ENCODE results near the gene LMO4.

LMO4 gene

DNA sequence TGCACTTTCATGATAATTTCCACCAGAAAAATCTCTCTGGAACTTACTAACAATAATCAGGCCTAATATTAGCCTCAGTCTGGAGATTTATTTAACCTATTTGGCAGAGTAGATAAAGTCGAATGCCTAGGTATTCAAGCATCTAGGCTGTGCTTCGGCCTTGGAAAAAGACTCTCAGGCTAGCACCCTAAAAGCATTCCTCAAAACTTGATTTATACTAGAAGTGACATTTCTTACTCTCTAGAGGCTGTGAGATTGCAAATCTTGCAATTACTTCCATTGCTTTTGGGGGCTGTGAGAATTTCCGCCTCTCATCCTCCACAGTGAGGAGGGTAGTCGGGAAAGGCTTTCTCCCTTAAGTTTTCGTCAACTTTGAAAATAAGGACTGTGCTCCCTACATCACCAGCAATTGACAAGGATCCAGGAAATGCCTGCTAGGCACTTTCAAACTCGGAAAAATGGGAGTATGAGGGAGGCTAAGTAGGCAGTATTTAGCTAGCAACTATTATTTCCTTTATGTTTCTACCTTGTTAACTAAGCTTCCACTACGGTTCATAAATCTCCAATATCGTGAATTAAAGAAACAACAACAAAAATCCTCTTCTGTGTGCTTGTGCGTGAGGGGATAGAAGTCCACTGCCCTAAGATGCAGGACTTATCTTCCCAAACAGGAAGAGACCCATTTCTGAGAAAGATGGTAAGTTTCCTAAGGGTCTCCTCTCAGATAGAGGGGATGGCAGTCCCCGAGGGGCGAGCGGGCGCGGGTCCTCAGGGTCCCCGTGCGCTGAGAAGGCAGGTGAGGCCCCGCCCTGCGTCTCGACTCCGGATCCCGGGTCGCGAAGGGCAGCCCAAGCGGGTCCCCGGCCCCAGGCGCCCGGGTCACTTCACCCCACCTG, 1.1 kb upstream of the LMO4 start:
- H3K27ac ChIP-seq (ENCODE audit: insufficient read depth, low read length, poor library complexity, severe bottlenecking) = peak overlapping the region; percentile 67
- H3K27me3 ChIP-seq (replicated peaks; ENCODE audit: control insufficient read depth, insufficient read depth, low read length, poor library complexity, severe bottlenecking) = no peaks in the 10 kb centered on the region
- no peaks in the 10 kb centered on the region for H3K36me3 ChIP-seq (ENCODE audit: control insufficient read depth, insufficient read depth, low read length)
- no peak for DNase-seq
- H3K4me1 ChIP-seq (ENCODE audit: control insufficient read depth, insufficient read depth, low read length, poor library complexity, severe bottlenecking) = peaks cover 9% of the 10 kb centered on the region
- H3K4me3 ChIP-seq (ENCODE audit: insufficient read depth, low read depth, low read length, poor library complexity, severe bottlenecking) = peak overlapping the region; percentile 87
- H3K9me3 ChIP-seq (ENCODE audit: control insufficient read depth, low read length) = no peaks in the 10 kb centered on the region

DNA sequence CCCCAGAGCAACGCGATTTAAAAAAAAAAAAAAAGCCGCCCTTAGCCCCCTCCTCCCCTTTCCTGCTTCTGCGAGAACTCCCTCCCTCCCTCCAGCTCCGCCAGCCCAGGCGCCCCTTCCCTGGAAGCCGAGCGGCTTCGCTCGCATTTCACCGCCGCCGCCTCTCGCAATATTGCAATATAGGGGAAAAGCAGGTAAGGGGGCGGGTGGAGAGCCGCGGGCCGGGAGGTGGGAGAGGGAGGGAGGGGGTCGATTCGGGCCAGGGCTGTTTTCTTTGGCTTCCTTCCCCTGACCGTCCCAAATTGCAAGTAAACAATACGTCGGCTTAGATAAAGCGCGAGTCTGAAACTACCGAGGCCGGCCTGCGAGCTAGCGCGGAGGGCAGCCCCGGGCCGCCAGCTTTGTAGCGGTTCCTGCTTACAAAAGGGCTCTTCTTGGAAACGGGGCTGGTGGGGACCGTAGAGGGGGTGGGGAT, 408 bp downstream of the LMO4 start:
- DNase-seq = peak in 1 of 3 donors; percentile 27
- Histone ChIP-seq H3K4me3 (ENCODE audit: insufficient read depth, low read depth, low read length, poor library complexity, severe bottlenecking) (peak overlapping the region; percentile 87), H3K27me3 (replicated peaks; ENCODE audit: control insufficient read depth, insufficient read depth, low read length, poor library complexity, severe bottlenecking) (no peaks in the 10 kb centered on the region), H3K9me3 (ENCODE audit: control insufficient read depth, low read length) (no peaks in the 10 kb centered on the region), H3K4me1 (ENCODE audit: control insufficient read depth, insufficient read depth, low read length, poor library complexity, severe bottlenecking) (peaks cover 17% of the 10 kb centered on the region), H3K36me3 (ENCODE audit: control insufficient read depth, insufficient read depth, low read length) (no peaks in the 10 kb centered on the region), H3K27ac (ENCODE audit: insufficient read depth, low read length, poor library complexity, severe bottlenecking) (peak overlapping the region; percentile 67)

GRCh38 chr1:87329526-87330056, 911 bp downstream of the LMO4 start:
- Histone ChIP-seq H3K4me3 (ENCODE audit: insufficient read depth, low read depth, low read length, poor library complexity, severe bottlenecking) (peak overlapping the region; percentile 87), H3K27ac (ENCODE audit: insufficient read depth, low read length, poor library complexity, severe bottlenecking) (peak overlapping the region; percentile 67), H3K4me1 (ENCODE audit: control insufficient read depth, insufficient read depth, low read length, poor library complexity, severe bottlenecking) (peaks cover 22% of the 10 kb centered on the region), H3K9me3 (ENCODE audit: control insufficient read depth, low read length) (no peaks in the 10 kb centered on the region), H3K27me3 (replicated peaks; ENCODE audit: control insufficient read depth, insufficient read depth, low read length, poor library complexity, severe bottlenecking) (no peaks in the 10 kb centered on the region), H3K36me3 (ENCODE audit: control insufficient read depth, insufficient read depth, low read length) (no peaks in the 10 kb centered on the region)
- DNase-seq = no peak

- no peaks in the 10 kb centered on the region for H3K27me3 ChIP-seq (replicated peaks; ENCODE audit: control insufficient read depth, insufficient read depth, low read length, poor library complexity, severe bottlenecking)
- DNase-seq = no peak
- peaks cover 25% of the 10 kb centered on the region for H3K4me1 ChIP-seq (ENCODE audit: control insufficient read depth, insufficient read depth, low read length, poor library complexity, severe bottlenecking)
- H3K36me3 ChIP-seq (ENCODE audit: control insufficient read depth, insufficient read depth, low read length) = no peaks in the 10 kb centered on the region
- H3K9me3 ChIP-seq (ENCODE audit: control insufficient read depth, low read length) = no peaks in the 10 kb centered on the region
- peak overlapping the region; percentile 87 for H3K4me3 ChIP-seq (ENCODE audit: insufficient read depth, low read depth, low read length, poor library complexity, severe bottlenecking)
- H3K27ac ChIP-seq (ENCODE audit: insufficient read depth, low read length, poor library complexity, severe bottlenecking) = peak overlapping the region; percentile 67
Measured at GRCh38 chr1:87330057-87330884, 1.6 kb downstream of the LMO4 start.

GRCh38 chr1:87330885-87331364, 2.2 kb downstream of the LMO4 start:
- no peaks in the 10 kb centered on the region for H3K9me3 ChIP-seq (ENCODE audit: control insufficient read depth, low read length)
- no peak for DNase-seq
- H3K36me3 ChIP-seq (ENCODE audit: control insufficient read depth, insufficient read depth, low read length) = no peaks in the 10 kb centered on the region
- H3K27me3 ChIP-seq (replicated peaks; ENCODE audit: control insufficient read depth, insufficient read depth, low read length, poor library complexity, severe bottlenecking) = no peaks in the 10 kb centered on the region
- H3K27ac ChIP-seq (ENCODE audit: insufficient read depth, low read length, poor library complexity, severe bottlenecking) = peak overlapping the region; percentile 70
- peaks cover 25% of the 10 kb centered on the region for H3K4me1 ChIP-seq (ENCODE audit: control insufficient read depth, insufficient read depth, low read length, poor library complexity, severe bottlenecking)
- H3K4me3 ChIP-seq (ENCODE audit: insufficient read depth, low read depth, low read length, poor library complexity, severe bottlenecking) = peak overlapping the region; percentile 87

DNA sequence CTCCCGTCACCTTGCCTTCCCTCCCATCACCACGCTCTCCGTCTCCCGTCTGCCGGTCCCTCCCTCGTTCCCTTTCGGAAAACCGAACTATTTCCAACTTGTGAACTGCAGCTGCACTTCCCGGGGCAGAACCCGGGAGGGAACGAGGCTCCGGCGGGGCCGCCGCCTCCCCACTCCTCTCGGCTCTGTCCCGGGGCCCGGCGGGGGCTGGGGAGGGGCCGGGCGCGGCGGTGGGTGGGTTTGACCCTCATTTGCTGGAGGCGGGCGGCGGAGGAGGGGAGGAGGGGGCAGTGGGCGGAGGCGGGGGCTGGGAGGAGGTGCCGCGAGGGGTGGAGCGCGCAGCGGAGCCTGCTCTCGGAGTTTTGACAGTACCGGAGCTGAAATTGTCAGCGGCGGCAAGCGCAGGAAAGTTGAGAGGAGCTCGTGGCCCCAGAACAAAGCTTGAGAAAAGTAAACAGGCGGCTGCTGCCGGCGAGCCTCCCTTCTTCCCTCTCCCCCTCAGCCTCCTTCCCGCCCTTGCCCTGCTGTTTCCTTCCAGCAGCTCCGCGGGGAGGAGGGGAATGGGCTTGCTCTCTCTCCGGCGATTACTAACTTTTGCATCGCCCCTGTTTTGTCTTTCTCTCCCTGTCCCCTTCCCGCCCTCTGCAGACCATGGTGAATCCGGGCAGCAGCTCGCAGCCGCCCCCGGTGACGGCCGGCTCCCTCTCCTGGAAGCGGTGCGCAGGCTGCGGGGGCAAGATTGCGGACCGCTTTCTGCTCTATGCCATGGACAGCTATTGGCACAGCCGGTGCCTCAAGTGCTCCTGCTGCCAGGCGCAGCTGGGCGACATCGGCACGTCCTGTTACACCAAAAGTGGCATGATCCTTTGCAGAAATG, 2.9 kb downstream of the LMO4 start:
- peak overlapping the region; percentile 70 for H3K27ac ChIP-seq (ENCODE audit: insufficient read depth, low read length, poor library complexity, severe bottlenecking)
- H3K4me1 ChIP-seq (ENCODE audit: control insufficient read depth, insufficient read depth, low read length, poor library complexity, severe bottlenecking) = peaks cover 25% of the 10 kb centered on the region
- H3K36me3 ChIP-seq (ENCODE audit: control insufficient read depth, insufficient read depth, low read length) = no peaks in the 10 kb centered on the region
- H3K27me3 ChIP-seq (replicated peaks; ENCODE audit: control insufficient read depth, insufficient read depth, low read length, poor library complexity, severe bottlenecking) = no peaks in the 10 kb centered on the region
- no peaks in the 10 kb centered on the region for H3K9me3 ChIP-seq (ENCODE audit: control insufficient read depth, low read length)
- DNase-seq = peak; percentile 65 to 69 (median 66)
- H3K4me3 ChIP-seq (ENCODE audit: insufficient read depth, low read depth, low read length, poor library complexity, severe bottlenecking) = peak overlapping the region; percentile 87

DNA sequence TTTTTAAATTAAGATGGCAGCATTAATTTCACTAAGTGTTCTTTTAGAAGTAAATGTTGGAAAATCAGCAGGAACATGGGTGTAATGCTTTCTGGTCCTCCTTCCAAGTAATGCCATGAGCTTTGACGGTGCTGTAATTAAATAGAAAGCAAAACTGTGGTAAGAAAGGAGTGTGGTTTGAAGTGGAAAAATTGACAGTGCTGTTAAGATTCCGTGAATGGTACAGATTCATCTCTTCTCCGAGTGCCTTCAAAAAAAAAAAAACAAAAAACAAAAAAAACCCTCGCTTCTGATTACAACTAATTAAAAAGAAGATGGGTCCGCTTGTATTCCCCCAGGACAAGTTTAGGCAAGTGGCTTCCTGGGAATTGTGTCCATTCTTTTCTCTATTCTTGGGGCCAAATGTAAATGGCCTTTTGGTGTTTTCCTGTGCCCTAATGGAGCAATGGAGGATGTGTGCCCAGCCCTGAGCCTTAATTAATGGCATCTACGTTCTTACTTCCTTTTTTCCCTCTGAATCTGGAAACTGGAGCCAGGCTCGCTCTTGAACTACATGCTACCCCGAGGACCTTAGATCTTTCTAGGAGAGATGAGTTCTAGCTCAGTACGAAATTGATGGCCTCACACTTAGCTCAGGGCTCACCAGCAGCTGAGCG, 5.1 kb downstream of the LMO4 start:
- Histone ChIP-seq H3K9me3 (ENCODE audit: control insufficient read depth, low read length) (no peaks in the 10 kb centered on the region), H3K4me1 (ENCODE audit: control insufficient read depth, insufficient read depth, low read length, poor library complexity, severe bottlenecking) (peaks cover 25% of the 10 kb centered on the region), H3K27me3 (replicated peaks; ENCODE audit: control insufficient read depth, insufficient read depth, low read length, poor library complexity, severe bottlenecking) (no peaks in the 10 kb centered on the region), H3K36me3 (ENCODE audit: control insufficient read depth, insufficient read depth, low read length) (no peaks in the 10 kb centered on the region), H3K4me3 (ENCODE audit: insufficient read depth, low read depth, low read length, poor library complexity, severe bottlenecking) (peak overlapping the region; percentile 63), H3K27ac (ENCODE audit: insufficient read depth, low read length, poor library complexity, severe bottlenecking) (peak overlapping the region; percentile 60)
- DNase-seq = no peak

- DNase-seq = no peak
- peaks cover 25% of the 10 kb centered on the region for H3K4me1 ChIP-seq (ENCODE audit: control insufficient read depth, insufficient read depth, low read length, poor library complexity, severe bottlenecking)
- peak overlapping the region; percentile 60 for H3K27ac ChIP-seq (ENCODE audit: insufficient read depth, low read length, poor library complexity, severe bottlenecking)
Measured at GRCh38 chr1:87334351-87335174, 5.9 kb downstream of the LMO4 start.

More at GRCh38 chr1:87334351-87335174, 5.9 kb downstream of the LMO4 start:
- no peaks in the 10 kb centered on the region for H3K27me3 ChIP-seq (replicated peaks; ENCODE audit: control insufficient read depth, insufficient read depth, low read length, poor library complexity, severe bottlenecking)
- H3K4me3 ChIP-seq (ENCODE audit: insufficient read depth, low read depth, low read length, poor library complexity, severe bottlenecking) = peak overlapping the region; percentile 63
- H3K9me3 ChIP-seq (ENCODE audit: control insufficient read depth, low read length) = no peaks in the 10 kb centered on the region
- peaks cover 1% of the 10 kb centered on the region for H3K36me3 ChIP-seq (ENCODE audit: control insufficient read depth, insufficient read depth, low read length)

Measured in effector memory CD4-positive, alpha-beta T cell (primary cell).